HCT116 (cell line): ENCODE data around the gene RAET1E. TPM values are rescaled to one million over a fixed set of nuclear protein-coding genes. Genes with fewer than 3 reads are reported as not detected.

Experiments used
- ATAC-seq: fragments of 200-7000 bp; cut with Tn5 transposase; 2 replicates; pipeline ENCODE4 v1.9.1; 2020; ENCODE audit warnings: mild to moderate bottlenecking, moderate library complexity
- BruUV-seq: library from RNA; stranded (reverse); fragments of 400-500 nt; replicated peaks from 2 replicates; lab custom pipeline; 2021; lab: Mats Ljungman, UMichigan
- CTCF ChIA-PET: fragments of 300-600 bp; sonication (Branson Sonifier 250); formaldehyde crosslinking; loops from one replicate; lab custom pipeline; 2021; ENCODE audit warnings: antibody characterized with exemption; lab: Charles Lee
- POLR2A ChIA-PET: fragments of 300-600, 350-600 bp; sonication (Branson Sonifier 250); formaldehyde crosslinking; loops from one replicate; lab custom pipeline; 2021; ENCODE audit warnings: antibody characterized with exemption; lab: Charles Lee
- RAD21 ChIA-PET, 2 experiments: fragments of 300-600 bp; sonication (Branson Sonifier 250); formaldehyde crosslinking; loops; one replicate each; lab custom pipeline; 2023; ENCODE audit warnings: low total read pairs in 2 of 2; ENCODE audit not compliant: uncharacterized antibody in 2 of 2, unreplicated experiment in 2 of 2, low non-redundant PET in 1 of 2; lab: Charles Lee
- DNase-seq: peaks from one replicate; pipeline ENCODE4 v3.0.0-alpha.2; 2010; ENCODE audit warnings: low read depth, low spot score
- H2AFZ ChIP-seq: fragments of 200-600 bp; shearing (Covaris generic), sonication (generic); 2 replicates; pipeline ENCODE4 v1.6.1; 2017; ENCODE audit warnings: low read depth, mixed run types, mixed read lengths, antibody characterized with exemption, low read length; ENCODE audit not compliant: poor library complexity, severe bottlenecking
- H3K27ac ChIP-seq: 2 replicates; pipeline ENCODE4 v1.5.1; 2012; ENCODE audit warnings: low read depth, low read length
- H3K27me3 ChIP-seq: fragments of 200-600 bp; sonication (generic); 2 replicates; pipeline ENCODE4 v1.6.1; 2016; ENCODE audit warnings: mixed run types, low read length, mixed read lengths; ENCODE audit not compliant: insufficient read depth
- H3K36me3 ChIP-seq, 2 experiments: fragments of 200-500 bp in 1 of 2; fragments of 200-600 bp in 1 of 2; sonication (Bioruptor generic) in 1 of 2; sonication (generic) in 1 of 2; 2 replicates each; pipeline versions ENCODE4 v1.5.1 to v1.6.1; 2014 to 2016; ENCODE audit warnings: low read length in 2 of 2, inconsistent platforms in 1 of 2, mixed read lengths in 1 of 2, mixed run types in 1 of 2; ENCODE audit not compliant: insufficient read depth in 2 of 2, control insufficient read depth in 1 of 2
- H3K4me1 ChIP-seq, 2 experiments: fragments of 200-600 bp in 1 of 2; sonication (generic) in 1 of 2; 2 replicates each; pipeline versions ENCODE4 v1.5.1 to v1.6.1; 2012 to 2017; ENCODE audit warnings: low read length in 2 of 2, inconsistent platforms in 1 of 2, mild to moderate bottlenecking in 1 of 2, mixed read lengths in 1 of 2, mixed run types in 1 of 2, moderate library complexity in 1 of 2; ENCODE audit not compliant: insufficient read depth in 2 of 2, control insufficient read depth in 1 of 2
- H3K4me2 ChIP-seq: fragments of 200-600 bp; sonication (generic); 2 replicates; pipeline ENCODE4 v1.6.1; 2017; ENCODE audit warnings: mixed run types, low read length, mixed read lengths
- H3K4me3 ChIP-seq, 2 experiments: fragments of 200-600 bp in 1 of 2; sonication (generic) in 1 of 2; replicated peaks in 1 of 2; 2 replicates each; pipeline ENCODE4 v1.5.1; 2011 to 2016; ENCODE audit warnings: low read length in 2 of 2, control low read depth in 1 of 2, low read depth in 1 of 2, mild to moderate bottlenecking in 1 of 2, mixed read lengths in 1 of 2, mixed run types in 1 of 2
- H3K79me2 ChIP-seq: fragments of 200-600 bp; sonication (generic); 2 replicates; pipeline ENCODE4 v1.6.1; 2017; ENCODE audit warnings: mild to moderate bottlenecking, mixed run types, low read length, moderate library complexity, mixed read lengths; ENCODE audit not compliant: insufficient read depth
- H3K9ac ChIP-seq: fragments of 200-600 bp; sonication (generic); 2 replicates; pipeline ENCODE4 v1.6.1; 2016; ENCODE audit warnings: low read length, mixed read lengths
- H3K9me2 ChIP-seq: fragments of 200-600 bp; sonication (generic), shearing (Covaris generic); 2 replicates; pipeline ENCODE4 v1.6.1; 2017; ENCODE audit warnings: mixed run types, mild to moderate bottlenecking, moderate library complexity; ENCODE audit not compliant: insufficient read depth
- H3K9me3 ChIP-seq, 2 experiments: fragments of 200-500 bp in 1 of 2; fragments of 200-600 bp in 1 of 2; sonication (Bioruptor generic) in 1 of 2; sonication (generic) in 1 of 2; 2 replicates each; pipeline ENCODE4 v1.6.1; 2014 to 2017; ENCODE audit warnings: low read length in 2 of 2, mixed read lengths in 2 of 2, inconsistent platforms in 1 of 2, low read depth in 1 of 2, mild to moderate bottlenecking in 1 of 2, mixed run types in 1 of 2, moderate library complexity in 1 of 2; ENCODE audit not compliant: control insufficient read depth in 1 of 2, insufficient read depth in 1 of 2
- H4K20me1 ChIP-seq: fragments of 200-600 bp; sonication (generic), shearing (Covaris generic); 2 replicates; pipeline ENCODE4 v1.6.1; 2017; ENCODE audit warnings: mixed run types, mild to moderate bottlenecking, moderate library complexity; ENCODE audit not compliant: insufficient read depth
- CBX3 ChIP-seq: IDR thresholded peaks from 2 replicates; pipeline ENCODE4 v1.6.1; 2012; ENCODE audit warnings: low read depth
- CEBPB ChIP-seq: IDR thresholded peaks from 2 replicates; pipeline ENCODE4 v1.6.1; 2012; ENCODE audit warnings: low read depth
- EGR1 ChIP-seq: IDR thresholded peaks from 2 replicates; pipeline ENCODE4 v1.6.1; 2012; ENCODE audit warnings: low read depth
- ELF1 ChIP-seq: IDR thresholded peaks from 2 replicates; pipeline ENCODE4 v1.6.1; 2012; ENCODE audit warnings: low read depth, borderline replicate concordance
- EZH2 ChIP-seq: fragments of 200-600 bp; sonication (generic); IDR thresholded peaks from 2 replicates; pipeline ENCODE4 v1.6.1; 2017; ENCODE audit warnings: antibody characterized with exemption, mixed run types
- RAD21 ChIP-seq: IDR thresholded peaks from 2 replicates; pipeline ENCODE4 v1.6.1; 2012; ENCODE audit warnings: low read depth, mild to moderate bottlenecking
- SP1 ChIP-seq: IDR thresholded peaks from 2 replicates; pipeline ENCODE4 v1.6.1; 2012; ENCODE audit warnings: low read depth
- SRF ChIP-seq: IDR thresholded peaks from 2 replicates; pipeline ENCODE4 v1.6.1; 2012; ENCODE audit warnings: low read depth
- YY1 ChIP-seq: IDR thresholded peaks from 2 replicates; pipeline ENCODE4 v1.6.1; 2011; ENCODE audit warnings: low read length, low read depth, moderate library complexity, mild to moderate bottlenecking; ENCODE audit not compliant: insufficient replicate concordance; ENCODE audit errors: extremely low read depth
- ZNF274 ChIP-seq: fragments of 200-500 bp; sonication (Bioruptor generic); IDR thresholded peaks from 2 replicates; pipeline ENCODE4 v1.6.1; 2014; ENCODE audit warnings: mild to moderate bottlenecking, low read depth, low read length, inconsistent platforms
- intact Hi-C: fragments of 100-400 bp; cut with micrococcal nuclease; formaldehyde crosslinking; loops from 2 replicates; pipeline ENCODE4 v1.10.0; 2022
- total RNA-seq: library from RNA; stranded (reverse); gene quantifications from one replicate; pipeline ENCODE4 v1.2.1, GENCODE V29; 2021; ENCODE audit not compliant: unreplicated experiment
- TF ChIP-seq, protein P1 (sequence below): IDR thresholded peaks from 2 replicates; pipeline ENCODE4 v1.6.1; 2012
- TF ChIP-seq, protein P2 (sequence below): IDR thresholded peaks from 2 replicates; pipeline ENCODE4 v1.6.1; 2012; ENCODE audit warnings: low read depth
- TF ChIP-seq, protein P3 (sequence below): IDR thresholded peaks from 2 replicates; pipeline ENCODE4 v1.6.1; 2012

The RAET1E gene
- total RNA-seq, 1 experiment from 2014 or later = 3.9 TPM

DNA sequence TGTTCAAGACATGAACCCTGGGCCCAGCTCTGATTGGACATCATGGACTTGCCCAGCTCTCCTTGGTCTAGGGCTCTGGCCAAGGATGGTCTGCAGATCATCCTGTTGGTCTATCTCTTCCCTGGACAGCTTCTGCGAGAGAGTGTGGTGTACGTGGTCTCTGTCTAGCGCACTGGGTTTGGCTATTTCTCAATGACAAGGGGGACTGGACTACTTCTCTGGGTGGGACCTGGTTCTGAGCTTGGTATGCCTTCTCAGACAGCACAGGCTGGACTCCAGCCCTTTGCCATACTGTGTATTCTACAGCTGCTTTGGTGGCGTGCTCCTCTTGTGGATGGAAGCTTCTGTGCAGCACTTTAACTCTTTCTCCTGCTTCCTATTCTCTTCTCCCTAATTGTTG is 8.5 kb upstream of the RAET1E start:
- no TSS peak for BruUV-seq
- no peaks in the 10 kb centered on the region for H3K36me3 ChIP-seq
- POLR2A ChIA-PET = interaction anchor here (0.6 kb wide), 1 partner anchor 9 kb away, joined by 3 read pairs; no protein-coding TSS in a partner anchor
- no peak overlapping the region for H3K9ac ChIP-seq
- H3K4me3 ChIP-seq = no peak overlapping the region
- CTCF ChIA-PET = no interaction called here
- ATAC-seq (no peak), DNase-seq (no peak)
- RAD21 ChIA-PET = no interaction called here
- H2AFZ ChIP-seq = no peak overlapping the region
- H3K27me3 ChIP-seq = no peaks in the 10 kb centered on the region
- no peaks in the 10 kb centered on the region for H4K20me1 ChIP-seq
- H3K9me2 ChIP-seq = no peaks in the 10 kb centered on the region
- intact Hi-C loops = no loop called here
- H3K27ac ChIP-seq = no peak overlapping the region
- H3K9me3 ChIP-seq = peaks cover 5 to 6% of the 10 kb centered on the region in 2 experiments; a peak in 2 of 4 replicates
- no peak for TF ChIP-seq YY1
- TF ChIP-seq, protein P1, sequence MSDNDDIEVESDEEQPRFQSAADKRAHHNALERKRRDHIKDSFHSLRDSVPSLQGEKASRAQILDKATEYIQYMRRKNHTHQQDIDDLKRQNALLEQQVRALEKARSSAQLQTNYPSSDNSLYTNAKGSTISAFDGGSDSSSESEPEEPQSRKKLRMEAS = no peak
- no peak for TF ChIP-seq SRF
- TF ChIP-seq ZNF274 = no peak
- TF ChIP-seq EGR1 = no peak
- TF ChIP-seq, protein P2, sequence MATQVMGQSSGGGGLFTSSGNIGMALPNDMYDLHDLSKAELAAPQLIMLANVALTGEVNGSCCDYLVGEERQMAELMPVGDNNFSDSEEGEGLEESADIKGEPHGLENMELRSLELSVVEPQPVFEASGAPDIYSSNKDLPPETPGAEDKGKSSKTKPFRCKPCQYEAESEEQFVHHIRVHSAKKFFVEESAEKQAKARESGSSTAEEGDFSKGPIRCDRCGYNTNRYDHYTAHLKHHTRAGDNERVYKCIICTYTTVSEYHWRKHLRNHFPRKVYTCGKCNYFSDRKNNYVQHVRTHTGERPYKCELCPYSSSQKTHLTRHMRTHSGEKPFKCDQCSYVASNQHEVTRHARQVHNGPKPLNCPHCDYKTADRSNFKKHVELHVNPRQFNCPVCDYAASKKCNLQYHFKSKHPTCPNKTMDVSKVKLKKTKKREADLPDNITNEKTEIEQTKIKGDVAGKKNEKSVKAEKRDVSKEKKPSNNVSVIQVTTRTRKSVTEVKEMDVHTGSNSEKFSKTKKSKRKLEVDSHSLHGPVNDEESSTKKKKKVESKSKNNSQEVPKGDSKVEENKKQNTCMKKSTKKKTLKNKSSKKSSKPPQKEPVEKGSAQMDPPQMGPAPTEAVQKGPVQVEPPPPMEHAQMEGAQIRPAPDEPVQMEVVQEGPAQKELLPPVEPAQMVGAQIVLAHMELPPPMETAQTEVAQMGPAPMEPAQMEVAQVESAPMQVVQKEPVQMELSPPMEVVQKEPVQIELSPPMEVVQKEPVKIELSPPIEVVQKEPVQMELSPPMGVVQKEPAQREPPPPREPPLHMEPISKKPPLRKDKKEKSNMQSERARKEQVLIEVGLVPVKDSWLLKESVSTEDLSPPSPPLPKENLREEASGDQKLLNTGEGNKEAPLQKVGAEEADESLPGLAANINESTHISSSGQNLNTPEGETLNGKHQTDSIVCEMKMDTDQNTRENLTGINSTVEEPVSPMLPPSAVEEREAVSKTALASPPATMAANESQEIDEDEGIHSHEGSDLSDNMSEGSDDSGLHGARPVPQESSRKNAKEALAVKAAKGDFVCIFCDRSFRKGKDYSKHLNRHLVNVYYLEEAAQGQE = no peak
- no peak for TF ChIP-seq RAD21
- no peak for TF ChIP-seq CBX3
- TF ChIP-seq ELF1 = no peak
- TF ChIP-seq EZH2 = no peak
- TF ChIP-seq CEBPB = no peak
- TF ChIP-seq, protein P3, sequence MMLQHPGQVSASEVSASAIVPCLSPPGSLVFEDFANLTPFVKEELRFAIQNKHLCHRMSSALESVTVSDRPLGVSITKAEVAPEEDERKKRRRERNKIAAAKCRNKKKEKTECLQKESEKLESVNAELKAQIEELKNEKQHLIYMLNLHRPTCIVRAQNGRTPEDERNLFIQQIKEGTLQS = no peak
- TF ChIP-seq SP1 = no peak
- no peaks in the 10 kb centered on the region for H3K79me2 ChIP-seq
- no peak overlapping the region for H3K4me2 ChIP-seq
- H3K4me1 ChIP-seq = no peaks in the 10 kb centered on the region
